GM18868 (cell line): ENCODE results near the gene ATF6.

ENCODE experiments used
- ATAC-seq: cut with Tn5 transposase; IDR thresholded peaks from one replicate; pipeline ENCODE4 v1.9.1; 2021; ENCODE audit warnings: mild to moderate bottlenecking, moderate library complexity; ENCODE audit not compliant: unreplicated experiment

Gene ATF6

GRCh38 chr1:161993576-161993975, 227.5 kb downstream of the ATF6 start:
- ATAC-seq: no peak

- no peak for ATAC-seq
Observed at GRCh38 chr1:161994175-161994668, 228.1 kb downstream of the ATF6 start.

GRCh38 chr1:161997152-161997551, 231.0 kb downstream of the ATF6 start:
- no peak for ATAC-seq

- ATAC-seq: no peak
Observed at GRCh38 chr1:161998811-161999210, 232.7 kb downstream of the ATF6 start.

DNA sequence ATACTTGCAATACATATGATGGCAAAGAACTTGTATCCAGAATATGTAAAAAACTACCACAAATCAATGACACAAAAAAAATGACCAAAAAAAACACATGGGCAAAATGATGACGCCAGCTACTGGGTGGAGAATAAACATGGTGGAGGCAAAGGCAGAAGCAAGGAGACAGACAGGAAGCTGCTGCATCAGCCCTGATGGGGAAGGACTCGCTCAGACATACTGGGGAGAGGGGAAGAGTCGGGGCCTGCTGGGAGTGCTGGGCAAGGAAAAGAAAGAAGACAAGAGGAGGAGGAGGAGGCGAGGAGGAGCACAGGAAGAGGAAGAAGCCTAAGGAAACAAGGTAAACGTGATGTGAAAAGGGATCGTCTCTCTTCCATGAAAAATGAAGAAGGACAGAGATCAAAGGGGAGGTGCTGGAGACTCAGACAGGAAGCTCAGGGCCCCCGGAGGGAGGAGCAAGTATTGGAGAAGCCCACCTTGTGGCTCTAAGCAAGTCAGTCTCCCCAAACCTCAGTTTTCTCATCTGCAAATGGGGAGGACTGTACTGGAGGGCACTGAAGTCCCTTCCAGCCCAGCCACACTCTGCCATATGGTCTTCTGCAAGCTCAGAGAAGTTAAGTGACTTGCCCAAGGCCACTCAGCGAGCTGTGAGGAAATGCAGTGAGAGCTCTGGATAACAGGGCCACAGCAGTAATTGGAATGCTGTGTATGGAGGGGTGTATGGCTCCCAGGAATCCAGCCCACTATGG, 233.4 kb downstream of the ATF6 start:
- no peak for ATAC-seq

DNA sequence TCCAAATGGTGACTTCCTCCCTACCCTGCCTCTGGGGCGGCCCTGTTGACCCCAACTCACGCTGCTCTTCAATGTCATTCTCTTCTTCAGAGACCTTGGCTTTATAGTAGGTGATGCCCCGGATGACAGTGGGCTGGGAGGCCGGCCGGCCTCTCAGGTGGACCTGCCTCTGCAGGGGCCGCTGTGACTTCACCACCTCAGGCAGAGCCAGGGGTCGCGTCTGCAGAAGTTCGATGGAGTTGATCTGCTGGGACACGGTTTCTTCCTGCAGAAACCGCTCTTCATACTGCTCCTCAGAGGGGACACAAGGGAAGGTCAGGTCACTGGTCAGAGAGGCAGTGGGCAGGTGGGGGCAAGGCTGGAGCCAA, 233.9 kb downstream of the ATF6 start:
- ATAC-seq: no peak

GRCh38 chr1:162003061-162003829, 237.1 kb downstream of the ATF6 start:
- ATAC-seq: no peak

DNA sequence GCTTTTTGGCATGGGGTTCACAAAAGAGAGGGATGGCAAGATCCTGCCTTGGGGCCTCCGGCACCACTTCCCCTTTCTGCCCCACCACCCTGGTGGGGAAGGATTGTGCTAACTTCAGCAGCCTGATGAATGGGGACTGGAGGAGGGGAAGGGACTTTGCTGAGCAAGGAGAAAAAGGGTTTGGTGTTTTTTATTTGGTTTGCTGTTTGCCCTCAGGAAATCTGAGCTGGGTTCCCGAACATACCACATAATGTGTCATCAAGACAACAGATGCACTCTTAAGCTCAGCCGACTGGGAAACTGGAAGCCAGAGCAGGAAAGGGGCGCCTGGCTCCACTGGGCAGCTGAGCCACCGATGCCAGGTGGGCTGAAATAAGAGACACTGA, 237.7 kb downstream of the ATF6 start:
- ATAC-seq: no peak

- ATAC-seq: no peak
Observed at GRCh38 chr1:162004441-162004950, 238.4 kb downstream of the ATF6 start.

DNA sequence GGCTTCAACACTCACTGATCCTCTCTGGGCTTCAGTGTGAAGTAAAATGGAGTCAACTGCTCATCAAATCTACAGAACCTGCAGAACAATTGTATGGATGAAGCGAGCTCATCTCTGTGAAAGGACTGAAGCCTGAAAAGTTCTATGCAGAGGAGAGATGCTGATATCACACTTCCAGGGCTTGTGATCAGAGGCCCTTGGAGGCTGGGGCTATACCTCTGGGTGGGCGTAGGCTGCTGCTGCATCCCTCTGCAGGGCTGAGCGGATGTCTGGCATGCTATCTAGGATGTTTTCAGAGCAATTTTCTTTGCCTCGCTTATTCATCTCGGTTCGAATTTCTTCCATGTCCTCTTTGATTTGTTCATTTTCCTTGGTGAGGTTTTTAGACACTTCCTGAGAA, 240.0 kb downstream of the ATF6 start:
- no peak for ATAC-seq

- ATAC-seq: no peak
Observed at GRCh38 chr1:162007466-162007865, 241.3 kb downstream of the ATF6 start.

- no peak for ATAC-seq
Observed at GRCh38 chr1:162008799-162009198, 242.7 kb downstream of the ATF6 start.

DNA sequence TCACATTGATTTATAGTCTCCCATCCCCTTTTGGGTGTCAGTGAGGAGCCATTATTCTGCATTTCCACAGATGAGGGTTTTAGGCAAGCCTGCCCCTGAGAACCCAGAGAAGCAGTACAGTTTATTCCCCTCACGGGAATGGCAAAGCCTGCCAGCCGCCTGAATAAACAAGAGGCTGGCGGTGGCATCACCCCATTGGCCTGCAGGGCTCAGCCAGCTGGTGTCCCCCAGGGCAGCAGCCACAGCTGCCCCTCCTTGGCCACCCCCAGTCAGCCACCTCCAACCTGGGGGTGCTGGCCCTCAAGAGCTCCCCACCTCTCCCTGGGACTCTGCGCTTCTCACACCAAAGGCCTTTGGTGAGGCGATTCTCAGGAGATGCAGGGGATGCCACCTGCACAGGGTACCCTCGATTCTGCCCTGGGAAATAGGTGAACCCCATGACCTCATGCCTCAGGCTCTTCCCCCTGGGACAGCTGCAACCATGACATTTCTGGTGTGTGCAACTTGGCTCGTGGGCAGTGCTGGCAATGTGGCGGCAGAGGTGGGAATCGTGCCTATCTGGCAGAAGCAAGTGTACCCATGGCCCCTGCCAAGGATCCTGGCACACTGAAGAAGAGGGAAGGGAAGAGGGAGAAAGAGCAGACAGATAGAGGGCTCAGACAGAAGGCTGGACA, 243.5 kb downstream of the ATF6 start:
- no peak for ATAC-seq

DNA sequence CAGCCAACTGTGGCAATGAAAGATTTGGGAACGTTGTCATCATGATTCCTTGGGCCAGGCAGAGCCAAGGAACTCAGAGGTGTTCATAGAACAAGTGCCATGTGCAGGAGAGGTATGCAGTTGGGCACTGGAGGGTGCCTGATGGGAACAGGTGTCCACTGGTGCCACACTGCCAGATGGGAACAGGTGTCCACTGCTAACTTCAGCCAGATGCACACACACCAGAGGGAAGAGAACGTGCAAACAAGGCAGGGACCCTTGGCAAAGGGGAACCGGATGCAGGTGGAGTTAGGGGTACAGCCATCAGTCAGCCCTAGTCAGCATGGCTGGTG, 244.0 kb downstream of the ATF6 start:
- ATAC-seq: no peak

- ATAC-seq: no peak
Observed at GRCh38 chr1:162011337-162012012, 245.4 kb downstream of the ATF6 start.

DNA sequence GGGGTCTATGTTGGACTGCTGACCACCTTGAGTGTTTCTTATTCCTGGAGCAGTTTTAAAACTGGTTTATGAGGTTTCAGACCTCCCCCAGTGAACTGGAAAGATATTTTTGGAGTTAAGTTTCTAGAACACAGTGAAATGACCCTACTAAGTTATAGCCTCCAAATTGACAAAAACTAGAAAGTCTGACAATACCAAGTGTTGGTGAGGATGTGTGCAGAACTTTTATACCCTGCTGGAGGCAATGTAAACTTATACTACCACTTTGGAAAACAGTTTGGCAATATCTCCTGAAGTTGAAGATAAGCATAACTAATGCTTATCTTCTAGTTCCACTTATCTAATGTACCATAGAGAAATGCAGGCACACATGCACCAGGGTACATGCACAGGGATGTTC, 247.2 kb downstream of the ATF6 start:
- no peak for ATAC-seq
